ENCODE data around the gene KCNQ1.

DNA sequence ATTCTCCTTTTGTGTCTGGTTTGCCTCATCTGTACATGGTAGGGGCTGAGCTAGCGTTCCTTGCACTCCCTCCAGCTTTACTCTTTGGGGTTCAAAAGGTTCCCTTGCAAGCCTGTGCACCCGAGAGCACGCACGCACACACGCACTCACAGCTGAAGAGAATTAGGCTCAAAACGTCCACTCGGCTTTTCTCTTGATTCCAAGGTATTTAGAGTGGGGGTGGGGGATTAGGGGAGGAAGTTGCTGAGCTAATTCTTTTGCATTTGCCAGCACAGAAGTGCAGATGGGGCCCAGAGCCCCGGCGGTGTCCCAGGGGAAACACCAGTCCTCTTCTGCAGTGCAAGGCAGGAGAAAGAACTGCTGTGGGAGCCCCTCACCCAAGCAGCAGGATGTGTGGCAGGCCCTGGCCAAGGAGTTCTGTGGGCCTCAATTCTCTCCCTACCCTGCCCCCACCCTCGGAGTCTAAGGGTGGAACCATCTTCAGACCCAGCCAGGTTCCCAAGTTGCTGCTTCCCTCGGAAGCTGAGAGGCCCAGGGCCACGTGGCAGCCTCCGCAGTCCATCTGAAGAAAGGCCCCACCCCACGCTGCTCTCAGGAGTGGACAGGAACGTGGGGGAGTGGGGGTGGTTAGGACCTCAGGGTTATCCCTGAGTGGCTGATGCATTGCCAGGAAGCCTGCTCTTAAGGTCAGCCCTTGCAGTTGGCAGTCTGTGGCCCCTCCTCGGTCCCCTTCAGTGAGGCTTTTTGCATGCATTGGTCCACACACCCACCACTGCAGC, 258.7 kb downstream of the KCNQ1 start:
- TF ChIP-seq, protein P1, sequence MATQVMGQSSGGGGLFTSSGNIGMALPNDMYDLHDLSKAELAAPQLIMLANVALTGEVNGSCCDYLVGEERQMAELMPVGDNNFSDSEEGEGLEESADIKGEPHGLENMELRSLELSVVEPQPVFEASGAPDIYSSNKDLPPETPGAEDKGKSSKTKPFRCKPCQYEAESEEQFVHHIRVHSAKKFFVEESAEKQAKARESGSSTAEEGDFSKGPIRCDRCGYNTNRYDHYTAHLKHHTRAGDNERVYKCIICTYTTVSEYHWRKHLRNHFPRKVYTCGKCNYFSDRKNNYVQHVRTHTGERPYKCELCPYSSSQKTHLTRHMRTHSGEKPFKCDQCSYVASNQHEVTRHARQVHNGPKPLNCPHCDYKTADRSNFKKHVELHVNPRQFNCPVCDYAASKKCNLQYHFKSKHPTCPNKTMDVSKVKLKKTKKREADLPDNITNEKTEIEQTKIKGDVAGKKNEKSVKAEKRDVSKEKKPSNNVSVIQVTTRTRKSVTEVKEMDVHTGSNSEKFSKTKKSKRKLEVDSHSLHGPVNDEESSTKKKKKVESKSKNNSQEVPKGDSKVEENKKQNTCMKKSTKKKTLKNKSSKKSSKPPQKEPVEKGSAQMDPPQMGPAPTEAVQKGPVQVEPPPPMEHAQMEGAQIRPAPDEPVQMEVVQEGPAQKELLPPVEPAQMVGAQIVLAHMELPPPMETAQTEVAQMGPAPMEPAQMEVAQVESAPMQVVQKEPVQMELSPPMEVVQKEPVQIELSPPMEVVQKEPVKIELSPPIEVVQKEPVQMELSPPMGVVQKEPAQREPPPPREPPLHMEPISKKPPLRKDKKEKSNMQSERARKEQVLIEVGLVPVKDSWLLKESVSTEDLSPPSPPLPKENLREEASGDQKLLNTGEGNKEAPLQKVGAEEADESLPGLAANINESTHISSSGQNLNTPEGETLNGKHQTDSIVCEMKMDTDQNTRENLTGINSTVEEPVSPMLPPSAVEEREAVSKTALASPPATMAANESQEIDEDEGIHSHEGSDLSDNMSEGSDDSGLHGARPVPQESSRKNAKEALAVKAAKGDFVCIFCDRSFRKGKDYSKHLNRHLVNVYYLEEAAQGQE (IDR thresholded peaks at IDR 0.05; ENCODE audit: borderline replicate concordance), result no peak
- no peak for TF ChIP-seq CTCF (IDR thresholded peaks at IDR 0.05; ENCODE audit: poor library complexity, severe bottlenecking)
- TF ChIP-seq EP300 (conservative IDR thresholded peaks at IDR 0.05; ENCODE audit: poor library complexity, severe bottlenecking), result no peak
- TF ChIP-seq SMC3 (conservative IDR thresholded peaks at IDR 0.05; ENCODE audit: poor library complexity), result no peak
- TF ChIP-seq RAD21 (conservative IDR thresholded peaks at IDR 0.05), result no peak
- TF ChIP-seq MXI1 (conservative IDR thresholded peaks at IDR 0.05; ENCODE audit: poor library complexity, severe bottlenecking), result no peak

Data from neural cell (in vitro differentiated cells).